Mammary epithelial cell (primary cell): ENCODE results near the gene SKIC8.

Experiments used
- CTCF ChIP-seq, 2 donors: IDR thresholded peaks in 1 of 2; conservative IDR thresholded peaks in 1 of 2; 2 replicates each; pipeline ENCODE4 v1.5.1; 2011 to 2012; ENCODE audit warnings: inconsistent platforms in 2 of 2, low read length in 2 of 2, mild to moderate bottlenecking in 2 of 2, control low read depth in 1 of 2, low read depth in 1 of 2; ENCODE audit not compliant: insufficient read depth in 1 of 2; ENCODE audit errors: extremely low read depth in 1 of 2
- EZH2 ChIP-seq: IDR thresholded peaks from 2 replicates; pipeline ENCODE4 v1.6.1; 2012; ENCODE audit warnings: low read length, inconsistent platforms, borderline replicate concordance

- no peak for TF ChIP-seq CTCF (conservative IDR thresholded peaks at IDR 0.05 in 1 of 2, IDR thresholded peaks at IDR 0.05 in 1 of 2; ENCODE audit: extremely low read depth in 1 of 2, insufficient read depth in 1 of 2, low read depth in 1 of 2, low read length in 2 of 2)
- TF ChIP-seq EZH2: peak; percentile 79
Observed at GRCh38 chr15:78264304-78265136, 34.9 kb downstream of the SKIC8 start, which contains the start of gene DNAJA4.
